GM23248 (cell line): ENCODE measurements around the gene SMIM22.

Experiments
- EZH2 ChIP-seq: fragments of 200-600 bp; sonication (generic); IDR thresholded peaks from 2 replicates; pipeline ENCODE4 v1.6.1; 2018; ENCODE audit warnings: antibody characterized with exemption, mild to moderate bottlenecking; ENCODE audit not compliant: insufficient read depth, poor library complexity, severe bottlenecking
- EZH2phosphoT487 ChIP-seq: fragments of 200-600 bp; sonication (generic); IDR thresholded peaks from 2 replicates; pipeline ENCODE4 v1.6.1; 2018; ENCODE audit warnings: antibody characterized with exemption, moderate library complexity, mild to moderate bottlenecking, low read depth; ENCODE audit not compliant: insufficient read depth

DNA sequence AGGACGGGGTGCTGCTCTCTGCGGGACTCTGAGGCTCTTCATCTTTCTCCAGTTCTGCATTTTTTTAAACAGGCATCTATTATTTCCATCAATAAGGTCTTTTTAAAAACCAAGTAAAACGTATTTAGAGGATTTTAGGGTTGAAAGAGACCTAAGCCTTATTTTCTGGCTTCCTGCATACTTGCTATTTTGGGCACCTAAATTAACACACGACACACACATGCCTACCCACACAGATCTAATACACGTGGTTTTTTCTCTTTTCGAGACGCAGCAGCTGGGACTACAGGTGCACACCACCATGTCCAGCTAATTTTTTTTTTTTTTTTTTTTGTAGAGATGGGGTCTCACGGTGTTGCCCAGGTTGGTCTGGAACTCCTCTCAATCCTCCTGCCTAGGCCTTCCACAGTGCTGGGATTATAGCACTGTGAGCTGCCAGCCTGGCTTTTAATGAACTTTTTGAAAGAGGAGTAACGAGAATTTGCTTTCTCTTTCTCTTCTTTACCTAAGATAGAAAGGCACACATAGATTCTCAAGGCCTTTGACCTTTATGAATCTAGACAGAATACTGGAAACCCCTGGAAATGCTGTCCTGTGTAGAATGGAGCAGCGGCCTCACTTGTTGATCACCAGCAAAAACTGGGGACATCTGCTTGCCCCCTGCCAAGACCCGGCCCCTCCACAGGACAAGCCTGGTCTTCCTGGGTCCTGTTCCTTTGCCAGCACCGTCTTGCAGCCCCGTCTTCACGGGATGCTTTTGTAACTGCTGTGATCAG, 47.1 kb upstream of the SMIM22 start:
- TF ChIP-seq EZH2phosphoT487 (no peak), EZH2 (no peak)
